Endothelial cell of umbilical vein (primary cell): ENCODE results near the gene PRKG1. TPM values are rescaled to one million over a fixed set of nuclear protein-coding genes. Genes with fewer than 3 reads are reported as not detected.

Experiments
- BruUV-seq: library from RNA; stranded (reverse); fragments of 400-500 nt; replicated peaks from 2 replicates; lab custom pipeline; 2021; lab: Mats Ljungman, UMichigan
- CTCF ChIA-PET: fragments of 300-600, 350-600 bp; sonication (Branson Sonifier 250); formaldehyde crosslinking; loops from one replicate; lab custom pipeline; 2021; ENCODE audit warnings: antibody characterized with exemption, inconsistent platforms; lab: Charles Lee
- POLR2A ChIA-PET: fragments of 300-600, 350-600 bp; sonication (Branson Sonifier 250); formaldehyde crosslinking; loops from one replicate; lab custom pipeline; 2021; ENCODE audit warnings: antibody characterized with exemption, inconsistent platforms; lab: Charles Lee
- DNase-seq: peaks from one replicate; pipeline ENCODE4 v3.0.0-alpha.2; 2011; ENCODE audit warnings: low read depth, low spot score
- FAIRE-seq: peaks from 2 replicates; lab custom pipeline; 2011; peaks lifted over from hg19 to GRCh38; lab: Jason Lieb, UNC
- H2AFZ ChIP-seq: 2 replicates; pipeline ENCODE4 v1.6.0; 2012; ENCODE audit warnings: low read depth, low read length, control low read depth, inconsistent platforms
- H3K27ac ChIP-seq: 2 replicates; pipeline ENCODE4 v1.5.1; 2011; ENCODE audit warnings: low read depth, mild to moderate bottlenecking, control low read depth, low read length, moderate library complexity; ENCODE audit not compliant: insufficient read depth
- H3K27me3 ChIP-seq, 2 experiments: 2 replicates each; pipeline versions ENCODE4 v1.6.0 to v1.6.1; 2011; ENCODE audit warnings: low read length in 2 of 2, mixed read lengths in 1 of 2; ENCODE audit not compliant: control insufficient read depth in 2 of 2, insufficient read depth in 2 of 2
- H3K36me3 ChIP-seq, 2 experiments: 2 replicates in 1 of 2; 3 replicates in 1 of 2; pipeline ENCODE4 v1.5.1; 2011; ENCODE audit warnings: low read length in 2 of 2, mild to moderate bottlenecking in 1 of 2, moderate library complexity in 1 of 2; ENCODE audit not compliant: control insufficient read depth in 2 of 2, insufficient read depth in 2 of 2; ENCODE audit errors: extremely low read depth in 1 of 2
- H3K4me1 ChIP-seq: 3 replicates; pipeline ENCODE4 v1.5.1; 2011; ENCODE audit warnings: mild to moderate bottlenecking, low read length; ENCODE audit not compliant: control insufficient read depth, insufficient read depth; ENCODE audit errors: extremely low read depth
- H3K4me2 ChIP-seq: 2 replicates; pipeline ENCODE4 v1.6.1; 2011; ENCODE audit warnings: low read length, control low read depth, mixed read lengths; ENCODE audit not compliant: insufficient read depth
- H3K4me3 ChIP-seq, 3 experiments: fragments of 200-600 bp in 1 of 3; sonication (generic), shearing (Covaris generic) in 1 of 3; replicated peaks in 1 of 3; 2 replicates each; pipeline ENCODE4 v1.5.1; 2011 to 2016; ENCODE audit warnings: control low read depth in 3 of 3, low read length in 3 of 3, mild to moderate bottlenecking in 2 of 3, inconsistent platforms in 1 of 3, low read depth in 1 of 3, moderate library complexity in 1 of 3; ENCODE audit not compliant: insufficient read depth in 1 of 3
- H3K79me2 ChIP-seq: 2 replicates; pipeline ENCODE4 v1.6.0; 2012; ENCODE audit warnings: low read length, inconsistent platforms; ENCODE audit not compliant: control insufficient read depth, insufficient read depth
- H3K9ac ChIP-seq: replicated peaks from 2 replicates; pipeline ENCODE3; 2011; ENCODE audit warnings: low read length, control low read depth; ENCODE audit not compliant: insufficient read depth; ENCODE audit errors: extremely low read depth
- H3K9me1 ChIP-seq: replicated peaks from 3 replicates; pipeline ENCODE4 v1.6.0; 2011; ENCODE audit warnings: mild to moderate bottlenecking, low read length; ENCODE audit not compliant: control insufficient read depth, insufficient read depth; ENCODE audit errors: extremely low read depth
- H3K9me3 ChIP-seq: replicated peaks from 2 replicates; pipeline ENCODE4 v1.5.1; 2012; ENCODE audit warnings: low read length, inconsistent platforms; ENCODE audit not compliant: control insufficient read depth, insufficient read depth
- H4K20me1 ChIP-seq: replicated peaks from 2 replicates; pipeline ENCODE3; 2011; ENCODE audit warnings: mild to moderate bottlenecking, low read length; ENCODE audit not compliant: control insufficient read depth, insufficient read depth; ENCODE audit errors: extremely low read depth
- EZH2 ChIP-seq: IDR thresholded peaks from 2 replicates; pipeline ENCODE4 v1.6.1; 2012; ENCODE audit warnings: borderline replicate concordance, low read depth, mild to moderate bottlenecking, moderate library complexity, low read length, inconsistent platforms; ENCODE audit not compliant: severe bottlenecking
- FOS ChIP-seq: IDR thresholded peaks from 2 replicates; pipeline ENCODE4 v1.6.1; 2011; ENCODE audit warnings: mild to moderate bottlenecking, low read length, moderate library complexity, borderline replicate concordance; ENCODE audit not compliant: insufficient read depth
- GATA2 ChIP-seq: IDR thresholded peaks from 2 replicates; pipeline ENCODE4 v1.7.0; 2011; ENCODE audit warnings: low read depth, mild to moderate bottlenecking, moderate library complexity, mixed read lengths, low read length; ENCODE audit not compliant: insufficient read length, insufficient read depth
- JUN ChIP-seq: IDR thresholded peaks from 2 replicates; pipeline ENCODE4 v1.6.1; 2011; ENCODE audit warnings: borderline replicate concordance, low read depth; ENCODE audit not compliant: insufficient read length, insufficient read depth
- MAX ChIP-seq: IDR thresholded peaks from 2 replicates; pipeline ENCODE4 v1.6.1; 2011; ENCODE audit not compliant: insufficient read depth, insufficient read length
- MYC ChIP-seq: IDR thresholded peaks from one replicate; pipeline ENCODE4 v1.6.1; 2011; ENCODE audit warnings: mild to moderate bottlenecking, low read depth, low read length
- POLR2A ChIP-seq: IDR thresholded peaks from 2 replicates; pipeline ENCODE4 v1.6.1; 2012; ENCODE audit warnings: low read depth, mild to moderate bottlenecking, control low read depth, low read length
- POLR2AphosphoS5 ChIP-seq: IDR thresholded peaks from 2 replicates; pipeline ENCODE4 v1.6.1; 2012; ENCODE audit warnings: low read depth, mild to moderate bottlenecking, control low read depth, low read length, moderate library complexity; ENCODE audit not compliant: insufficient read depth
- dilution Hi-C: fragments of 300-500 bp; cut with MboI; formaldehyde crosslinking; loops from one replicate; pipeline ENCODE4 v1.15.0; 2019; ENCODE audit warnings: low sequenced_read_pairs; ENCODE audit not compliant: extremely low pct_ligation_motif_present
- intact Hi-C: fragments of 100-400 bp; cut with micrococcal nuclease; formaldehyde crosslinking; loops from one replicate; pipeline ENCODE4 v1.10.0; 2022
- polyA plus RNA-seq, 4 experiments: library from polyadenylated mRNA; depleted of rRNA in 3 of 4; stranded (reverse) in 3 of 4; unstranded in 1 of 4; fragments of >200 nt; gene quantifications; 2 replicates each; pipeline versions ENCODE4 v1.2.1 to v1.2.3, GENCODE V29; 2011 to 2012; ENCODE audit warnings: missing spikeins in 1 of 4
- total RNA-seq: library from RNA; stranded (reverse); gene quantifications from 2 replicates; pipeline ENCODE4 v1.2.3, GENCODE V29; 2021
- TF ChIP-seq, protein P1 (sequence below), 2 donors: IDR thresholded peaks; 1 replicate in 1 of 2; 2 replicates in 1 of 2; pipeline ENCODE4 v1.5.1; 2011; ENCODE audit warnings: low read length in 2 of 2, mild to moderate bottlenecking in 2 of 2, moderate library complexity in 2 of 2, control low read depth in 1 of 2, inconsistent platforms in 1 of 2, low read depth in 1 of 2; ENCODE audit not compliant: insufficient read depth in 1 of 2; ENCODE audit errors: extremely low read depth in 1 of 2

The PRKG1 gene
- total and polyA plus RNA-seq, 2 donors (not counting 3 experiments of a cell fraction or from before 2014, with no cell fraction given) = 0.01 to 0.18 TPM

GRCh38 chr10:51176976-51177695, 102.8 kb downstream of the PRKG1 start:
- Histone ChIP-seq H3K9me1 (no peaks in the 10 kb centered on the region), H2AFZ (no peak overlapping the region), H3K4me1 (no peaks in the 10 kb centered on the region), H4K20me1 (no peaks in the 10 kb centered on the region), H3K9ac (no peak overlapping the region), H3K9me3 (no peaks in the 10 kb centered on the region), H3K4me2 (no peak overlapping the region), H3K36me3 (no peaks in the 10 kb centered on the region), H3K4me3 (no peak overlapping the region), H3K79me2 (no peaks in the 10 kb centered on the region), H3K27me3 (no peaks in the 10 kb centered on the region), H3K27ac (no peak overlapping the region)
- no peak for TF ChIP-seq JUN
- no peak for TF ChIP-seq MAX
- no peak for TF ChIP-seq MYC
- TF ChIP-seq GATA2 = no peak
- TF ChIP-seq FOS = no peak
- ChIA-PET CTCF (no interaction called here), POLR2A (no interaction called here)
- dilution Hi-C loops = no loop called here
- BruUV-seq = no TSS peak
- FAIRE-seq (no peak), DNase-seq (no peak)
- intact Hi-C loops = no loop called here

DNA sequence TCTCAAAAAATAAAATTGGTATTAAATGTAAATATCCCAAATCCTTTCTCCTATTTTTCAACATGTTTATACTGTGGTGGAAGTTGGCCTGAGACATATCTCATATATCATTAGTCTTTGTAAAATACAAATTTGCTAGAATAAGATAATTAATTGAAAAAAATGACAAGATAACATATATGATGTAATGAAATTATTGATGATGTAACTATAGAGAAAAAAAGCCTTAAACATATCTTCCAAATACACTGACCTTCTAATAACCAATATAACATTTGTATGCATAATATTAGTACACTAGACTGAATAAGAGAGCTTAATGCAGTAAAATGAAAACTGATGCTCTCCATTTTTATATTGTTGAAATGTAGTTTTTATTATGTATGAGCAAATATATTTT, 104.3 kb downstream of the PRKG1 start:
- Histone ChIP-seq H3K4me2 (no peak overlapping the region), H4K20me1 (no peaks in the 10 kb centered on the region), H3K9me1 (no peaks in the 10 kb centered on the region), H3K36me3 (no peaks in the 10 kb centered on the region), H3K27me3 (no peaks in the 10 kb centered on the region), H3K4me1 (no peaks in the 10 kb centered on the region), H2AFZ (no peak overlapping the region), H3K4me3 (no peak overlapping the region), H3K27ac (no peak overlapping the region), H3K79me2 (no peaks in the 10 kb centered on the region), H3K9ac (no peak overlapping the region), H3K9me3 (no peaks in the 10 kb centered on the region)
- TF ChIP-seq FOS = no peak
- TF ChIP-seq MYC = no peak
- TF ChIP-seq POLR2AphosphoS5 = no peak
- TF ChIP-seq EZH2 = no peak
- TF ChIP-seq POLR2A = no peak
- TF ChIP-seq, protein P1, sequence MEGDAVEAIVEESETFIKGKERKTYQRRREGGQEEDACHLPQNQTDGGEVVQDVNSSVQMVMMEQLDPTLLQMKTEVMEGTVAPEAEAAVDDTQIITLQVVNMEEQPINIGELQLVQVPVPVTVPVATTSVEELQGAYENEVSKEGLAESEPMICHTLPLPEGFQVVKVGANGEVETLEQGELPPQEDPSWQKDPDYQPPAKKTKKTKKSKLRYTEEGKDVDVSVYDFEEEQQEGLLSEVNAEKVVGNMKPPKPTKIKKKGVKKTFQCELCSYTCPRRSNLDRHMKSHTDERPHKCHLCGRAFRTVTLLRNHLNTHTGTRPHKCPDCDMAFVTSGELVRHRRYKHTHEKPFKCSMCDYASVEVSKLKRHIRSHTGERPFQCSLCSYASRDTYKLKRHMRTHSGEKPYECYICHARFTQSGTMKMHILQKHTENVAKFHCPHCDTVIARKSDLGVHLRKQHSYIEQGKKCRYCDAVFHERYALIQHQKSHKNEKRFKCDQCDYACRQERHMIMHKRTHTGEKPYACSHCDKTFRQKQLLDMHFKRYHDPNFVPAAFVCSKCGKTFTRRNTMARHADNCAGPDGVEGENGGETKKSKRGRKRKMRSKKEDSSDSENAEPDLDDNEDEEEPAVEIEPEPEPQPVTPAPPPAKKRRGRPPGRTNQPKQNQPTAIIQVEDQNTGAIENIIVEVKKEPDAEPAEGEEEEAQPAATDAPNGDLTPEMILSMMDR (IDR thresholded peaks at IDR 0.05; ENCODE audit: extremely low read depth in 1 of 2, insufficient read depth in 1 of 2, low read depth in 1 of 2, low read length in 2 of 2) = no peak
- TF ChIP-seq MAX = no peak
- no peak for TF ChIP-seq JUN
- TF ChIP-seq GATA2 = no peak
- intact Hi-C loops = no loop called here
- DNase-seq (no peak), FAIRE-seq (no peak)
- POLR2A ChIA-PET = no interaction called here
- dilution Hi-C loops = no loop called here
- CTCF ChIA-PET = interaction anchor here (1.3 kb wide), 1 partner anchor 9 kb away, joined by 3 read pairs; no protein-coding TSS in a partner anchor
- no TSS peak for BruUV-seq
